Tibial artery (tissue), 4 donors: ENCODE data around the gene GLB1L2.

Experiments used
- DNase-seq, 2 donors: peaks; one replicate each; pipeline ENCODE4 v3.0.0-alpha.2; 2019
- H3K27ac ChIP-seq, 2 donors: fragments of 200-600 bp; sonication (generic) in 1 of 2; 1 replicate in 1 of 2; 2 replicates in 1 of 2; pipeline ENCODE4 v1.5.1; 2018 to 2019; ENCODE audit warnings: mild to moderate bottlenecking in 1 of 2
- H3K27me3 ChIP-seq, 2 donors: fragments of 200-600 bp; sonication (generic) in 1 of 2; one replicate each; pipeline versions ENCODE4 v1.5.1 to v1.6.0; 2016 to 2019
- H3K36me3 ChIP-seq, 3 donors: fragments of 200-600 bp; sonication (generic) in 2 of 3; one replicate each; pipeline ENCODE4 v1.5.1; 2016 to 2019; ENCODE audit warnings: mild to moderate bottlenecking in 2 of 3
- H3K4me1 ChIP-seq, 4 donors: fragments of 200-600 bp; sonication (generic) in 2 of 4; 1 replicate in 3 of 4; 2 replicates in 1 of 4; pipeline ENCODE4 v1.5.1; 2016 to 2019
- H3K4me3 ChIP-seq, 2 donors: fragments of 200-600 bp; sonication (generic) in 1 of 2; 1 replicate in 1 of 2; 2 replicates in 1 of 2; pipeline ENCODE4 v1.5.1; 2018 to 2019; ENCODE audit warnings: mild to moderate bottlenecking in 2 of 2
- H3K9me3 ChIP-seq, 3 donors: fragments of 200-600 bp; sonication (generic) in 1 of 3; one replicate each; pipeline ENCODE4 v1.5.1; 2016 to 2019
- intact Hi-C: fragments of 100-400 bp; cut with DNase I; formaldehyde crosslinking; loops from one replicate; pipeline ENCODE4 v1.15.0; 2023; ENCODE audit warnings: low total_unique reads
- TF ChIP-seq, protein P1 (sequence below), 2 experiments: fragments of 200-600 bp in 1 of 2; fragments of 450-650 bp in 1 of 2; IDR thresholded peaks; one replicate each; pipeline ENCODE4 v1.5.1; 2017 to 2019; ENCODE audit warnings: antibody characterized with exemption in 2 of 2, mild to moderate bottlenecking in 1 of 2, moderate library complexity in 1 of 2

GLB1L2 gene

DNA sequence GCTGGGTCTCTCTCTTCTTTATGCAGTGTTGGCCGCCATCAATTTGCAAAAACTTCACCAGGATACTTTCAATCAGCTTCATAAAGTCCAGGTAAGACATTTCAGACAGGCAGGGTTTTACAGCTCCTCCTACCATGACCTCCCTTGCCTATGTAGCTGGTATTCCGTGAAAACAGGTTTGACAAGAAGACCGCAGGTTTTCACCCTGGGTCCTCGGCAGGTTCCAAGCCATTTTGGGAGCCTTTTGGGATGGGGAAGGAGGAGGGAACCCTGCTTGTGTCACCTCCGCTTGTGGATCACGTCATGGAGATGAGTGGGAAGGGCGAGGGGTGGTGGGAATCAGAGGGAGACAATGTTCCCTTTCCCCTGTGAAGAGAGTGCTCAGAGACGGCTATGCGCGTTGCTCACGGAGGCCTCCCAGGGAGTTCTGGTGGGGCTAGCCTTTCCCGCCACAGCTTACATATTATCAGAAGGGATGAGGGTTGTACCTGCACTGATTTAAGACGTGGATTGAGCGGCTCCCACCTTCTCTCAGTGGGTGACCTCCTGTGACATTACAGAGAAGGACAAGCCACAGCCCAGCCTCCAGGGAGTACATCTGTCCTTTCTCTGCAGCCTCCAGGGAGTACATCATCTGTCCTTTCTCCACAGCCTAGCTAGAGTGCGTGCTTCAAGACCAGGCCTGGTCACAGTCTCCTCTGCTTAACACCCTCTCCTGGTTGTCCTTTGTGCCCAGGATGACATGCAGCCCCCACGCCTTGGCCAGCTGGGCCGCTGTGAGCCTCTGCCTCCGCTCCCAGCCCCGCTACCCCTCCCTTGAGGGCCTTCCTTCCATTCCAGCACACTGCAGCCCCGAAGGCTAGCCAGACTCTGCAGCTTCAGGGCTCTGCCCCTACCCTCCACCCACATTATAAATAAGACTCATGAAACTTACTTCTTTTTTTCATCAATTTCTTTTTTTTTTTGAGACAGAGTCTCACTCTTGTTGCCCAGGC, 38.4 kb upstream of the GLB1L2 start:
- Histone ChIP-seq H3K4me3 (no peak overlapping the region), H3K4me1 (no peaks in the 10 kb centered on the region), H3K9me3 (no peaks in the 10 kb centered on the region), H3K27me3 (peaks cover 0 to 6% of the 10 kb centered on the region in 2 donors), H3K27ac (no peak overlapping the region), H3K36me3 (no peaks in the 10 kb centered on the region)
- intact Hi-C loops, result no loop called here
- DNase-seq, result no peak
- TF ChIP-seq, protein P1, sequence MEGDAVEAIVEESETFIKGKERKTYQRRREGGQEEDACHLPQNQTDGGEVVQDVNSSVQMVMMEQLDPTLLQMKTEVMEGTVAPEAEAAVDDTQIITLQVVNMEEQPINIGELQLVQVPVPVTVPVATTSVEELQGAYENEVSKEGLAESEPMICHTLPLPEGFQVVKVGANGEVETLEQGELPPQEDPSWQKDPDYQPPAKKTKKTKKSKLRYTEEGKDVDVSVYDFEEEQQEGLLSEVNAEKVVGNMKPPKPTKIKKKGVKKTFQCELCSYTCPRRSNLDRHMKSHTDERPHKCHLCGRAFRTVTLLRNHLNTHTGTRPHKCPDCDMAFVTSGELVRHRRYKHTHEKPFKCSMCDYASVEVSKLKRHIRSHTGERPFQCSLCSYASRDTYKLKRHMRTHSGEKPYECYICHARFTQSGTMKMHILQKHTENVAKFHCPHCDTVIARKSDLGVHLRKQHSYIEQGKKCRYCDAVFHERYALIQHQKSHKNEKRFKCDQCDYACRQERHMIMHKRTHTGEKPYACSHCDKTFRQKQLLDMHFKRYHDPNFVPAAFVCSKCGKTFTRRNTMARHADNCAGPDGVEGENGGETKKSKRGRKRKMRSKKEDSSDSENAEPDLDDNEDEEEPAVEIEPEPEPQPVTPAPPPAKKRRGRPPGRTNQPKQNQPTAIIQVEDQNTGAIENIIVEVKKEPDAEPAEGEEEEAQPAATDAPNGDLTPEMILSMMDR (IDR thresholded peaks at IDR 0.05), result no peak

- Histone ChIP-seq H3K36me3 (no peaks in the 10 kb centered on the region), H3K27me3 (peaks cover 0 to 6% of the 10 kb centered on the region in 2 donors), H3K27ac (no peak overlapping the region), H3K4me1 (no peaks in the 10 kb centered on the region), H3K9me3 (no peaks in the 10 kb centered on the region), H3K4me3 (no peak overlapping the region)
- intact Hi-C loops, result no loop called here
- DNase-seq, result no peak
- TF ChIP-seq, protein P1 (IDR thresholded peaks at IDR 0.05), result no peak
Observed at GRCh38 chr11:134294664-134295063, 37.1 kb upstream of the GLB1L2 start.

DNA sequence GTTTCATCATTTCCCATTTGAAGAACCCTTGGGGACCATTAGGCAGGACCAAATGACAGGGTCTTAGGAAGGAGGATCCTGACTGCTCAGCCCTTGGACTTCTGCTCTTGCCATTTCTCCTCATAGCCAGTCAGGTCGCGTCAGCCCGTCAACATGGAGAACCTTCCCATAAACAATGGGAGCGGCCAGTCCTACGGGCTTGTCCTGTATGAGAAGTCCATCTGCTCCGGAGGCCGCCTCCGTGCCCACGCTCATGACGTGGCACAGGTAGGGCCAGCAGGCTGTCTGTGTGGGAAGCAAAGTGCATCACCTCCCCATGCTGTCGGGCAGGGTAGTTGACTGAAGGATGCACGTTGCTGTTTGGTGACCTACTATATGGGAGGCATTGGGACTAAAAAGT, 19.6 kb upstream of the GLB1L2 start:
- intact Hi-C loops, result no loop called here
- peaks cover 0 to 8% (median 6%) of the 10 kb centered on the region in 3 donors for H3K9me3 ChIP-seq
- no peaks in the 10 kb centered on the region for H3K4me1 ChIP-seq
- H3K4me3 ChIP-seq, result no peak overlapping the region
- H3K27me3 ChIP-seq, result peaks cover 0 to 12% of the 10 kb centered on the region in 2 donors
- no peak overlapping the region for H3K27ac ChIP-seq
- no peak for DNase-seq
- TF ChIP-seq, protein P1 (IDR thresholded peaks at IDR 0.05), result no peak
- no peaks in the 10 kb centered on the region for H3K36me3 ChIP-seq

GRCh38 chr11:134312807-134313206, 19.0 kb upstream of the GLB1L2 start:
- intact Hi-C loops, result no loop called here
- DNase-seq, result no peak
- TF ChIP-seq, protein P1 (IDR thresholded peaks at IDR 0.05), result no peak
- H3K4me3 ChIP-seq, result no peak overlapping the region
- H3K36me3 ChIP-seq, result no peaks in the 10 kb centered on the region
- peaks cover 0 to 12% of the 10 kb centered on the region in 2 donors for H3K27me3 ChIP-seq
- H3K9me3 ChIP-seq, result peaks cover 0 to 9% (median 7%) of the 10 kb centered on the region in 3 donors
- no peaks in the 10 kb centered on the region for H3K4me1 ChIP-seq
- no peak overlapping the region for H3K27ac ChIP-seq

DNA sequence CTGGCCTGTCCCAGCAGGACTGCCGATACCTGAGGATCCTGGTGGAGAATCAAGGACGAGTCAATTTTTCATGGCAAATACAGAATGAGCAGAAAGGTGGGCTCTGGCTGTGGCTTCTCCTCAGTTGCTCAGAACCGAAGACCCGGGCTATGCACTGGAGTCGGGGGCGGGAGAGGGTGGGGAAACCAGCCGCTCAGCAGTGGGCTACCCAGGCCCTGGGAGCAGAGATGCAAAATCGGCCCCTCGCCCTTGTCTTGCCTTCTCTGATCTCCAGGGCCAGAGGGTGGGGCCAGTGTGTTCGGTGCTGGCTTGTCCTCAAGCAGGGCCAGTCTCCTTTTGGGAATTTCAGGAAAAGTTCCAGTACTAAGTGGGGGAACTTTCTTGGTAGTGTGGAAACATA, 18.4 kb upstream of the GLB1L2 start:
- TF ChIP-seq, protein P1 (IDR thresholded peaks at IDR 0.05), result no peak
- peaks cover 0 to 9% (median 7%) of the 10 kb centered on the region in 3 donors for H3K9me3 ChIP-seq
- H3K4me3 ChIP-seq, result no peak overlapping the region
- peaks cover 0 to 12% of the 10 kb centered on the region in 2 donors for H3K27me3 ChIP-seq
- intact Hi-C loops, result no loop called here
- H3K36me3 ChIP-seq, result no peaks in the 10 kb centered on the region
- no peak overlapping the region for H3K27ac ChIP-seq
- DNase-seq, result no peak
- no peaks in the 10 kb centered on the region for H3K4me1 ChIP-seq
